C4-2B (cell line): Measurements from ENCODE around the gene OTOP2.

Experiments used
- H3K27ac ChIP-seq: fragments of 450-650 bp; 2 replicates; pipeline ENCODE4 v1.5.1; 2017
- ZFX ChIP-seq: fragments of 450-650 bp; IDR thresholded peaks from 2 replicates; pipeline ENCODE4 v1.6.1; 2017
- TF ChIP-seq, protein P1 (sequence below): fragments of 450-650 bp; conservative IDR thresholded peaks from 2 replicates; pipeline ENCODE4 v1.5.1; 2017; ENCODE audit warnings: mild to moderate bottlenecking

Gene OTOP2

DNA sequence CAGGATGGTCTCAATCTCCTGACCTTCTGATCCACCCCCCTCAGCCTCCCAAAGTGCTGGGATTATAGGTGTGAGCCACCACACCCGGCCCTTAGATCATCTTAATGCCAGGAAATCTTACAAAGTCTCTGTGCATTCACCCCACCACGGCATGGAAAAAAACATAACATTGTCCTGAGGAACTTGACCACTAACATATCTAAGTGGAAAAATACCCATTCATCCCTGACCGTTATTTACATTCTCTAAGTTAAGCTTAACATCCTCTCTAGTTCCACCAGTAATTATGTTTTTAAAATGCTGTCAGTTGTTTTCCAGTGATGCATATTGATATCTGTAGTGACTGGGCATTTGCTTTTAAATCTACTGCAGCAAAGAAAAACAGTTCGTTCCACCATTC lies 51.9 kb downstream of the OTOP2 start:
- H3K27ac ChIP-seq = no peak overlapping the region
- TF ChIP-seq, protein P1, sequence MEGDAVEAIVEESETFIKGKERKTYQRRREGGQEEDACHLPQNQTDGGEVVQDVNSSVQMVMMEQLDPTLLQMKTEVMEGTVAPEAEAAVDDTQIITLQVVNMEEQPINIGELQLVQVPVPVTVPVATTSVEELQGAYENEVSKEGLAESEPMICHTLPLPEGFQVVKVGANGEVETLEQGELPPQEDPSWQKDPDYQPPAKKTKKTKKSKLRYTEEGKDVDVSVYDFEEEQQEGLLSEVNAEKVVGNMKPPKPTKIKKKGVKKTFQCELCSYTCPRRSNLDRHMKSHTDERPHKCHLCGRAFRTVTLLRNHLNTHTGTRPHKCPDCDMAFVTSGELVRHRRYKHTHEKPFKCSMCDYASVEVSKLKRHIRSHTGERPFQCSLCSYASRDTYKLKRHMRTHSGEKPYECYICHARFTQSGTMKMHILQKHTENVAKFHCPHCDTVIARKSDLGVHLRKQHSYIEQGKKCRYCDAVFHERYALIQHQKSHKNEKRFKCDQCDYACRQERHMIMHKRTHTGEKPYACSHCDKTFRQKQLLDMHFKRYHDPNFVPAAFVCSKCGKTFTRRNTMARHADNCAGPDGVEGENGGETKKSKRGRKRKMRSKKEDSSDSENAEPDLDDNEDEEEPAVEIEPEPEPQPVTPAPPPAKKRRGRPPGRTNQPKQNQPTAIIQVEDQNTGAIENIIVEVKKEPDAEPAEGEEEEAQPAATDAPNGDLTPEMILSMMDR = no peak
- TF ChIP-seq ZFX = no peak

DNA sequence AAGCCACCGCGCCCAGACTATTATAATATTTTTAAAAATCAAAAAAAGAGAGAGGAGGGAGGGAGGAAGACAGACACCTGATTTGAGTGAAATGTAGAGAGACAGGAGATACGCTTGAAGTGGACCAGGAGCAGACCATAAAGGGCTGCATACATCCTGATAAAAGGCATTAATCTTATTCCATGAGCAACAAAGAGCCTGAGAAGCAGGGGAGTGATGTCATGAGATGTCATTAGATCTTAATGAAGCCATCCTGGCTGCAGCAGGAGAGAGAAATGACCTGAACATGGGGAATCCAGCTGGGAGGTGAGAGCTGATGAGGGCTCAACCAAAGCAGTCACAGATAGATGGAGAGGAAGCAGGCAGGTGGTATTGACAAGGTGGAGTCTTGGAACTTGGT lies 53.7 kb downstream of the OTOP2 start:
- TF ChIP-seq ZFX = no peak
- TF ChIP-seq, protein P1 = no peak
- H3K27ac ChIP-seq = no peak overlapping the region

DNA sequence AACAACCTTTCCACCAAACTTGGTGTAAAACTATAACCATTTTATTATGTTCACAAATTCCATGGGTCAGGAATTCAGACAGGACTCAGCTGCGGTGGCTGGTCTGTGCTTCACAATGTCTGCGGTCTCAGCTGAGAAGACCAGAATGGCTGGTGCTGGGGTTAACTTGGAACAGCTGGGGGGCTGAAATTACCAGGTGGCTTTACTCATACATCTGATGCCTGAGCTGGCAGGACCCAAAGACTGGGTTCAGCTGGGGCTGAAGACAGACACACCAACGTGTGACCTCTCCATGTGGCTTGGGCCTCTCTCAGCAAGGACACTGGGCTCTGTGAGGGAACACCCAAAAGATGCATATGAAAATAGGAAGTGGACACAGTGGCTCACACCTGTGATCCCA lies 54.2 kb downstream of the OTOP2 start:
- H3K27ac ChIP-seq = no peak overlapping the region
- TF ChIP-seq, protein P1 = no peak
- TF ChIP-seq ZFX = no peak

GRCh38 chr17:74979408-74980146 lies 55.5 kb downstream of the OTOP2 start:
- TF ChIP-seq, protein P1 = no peak
- no peak for TF ChIP-seq ZFX
- H3K27ac ChIP-seq = no peak overlapping the region

GRCh38 chr17:74981318-74981978 lies 57.4 kb downstream of the OTOP2 start:
- TF ChIP-seq, protein P1 = no peak
- no peak for TF ChIP-seq ZFX
- H3K27ac ChIP-seq = peak overlapping the region; percentile 86

DNA sequence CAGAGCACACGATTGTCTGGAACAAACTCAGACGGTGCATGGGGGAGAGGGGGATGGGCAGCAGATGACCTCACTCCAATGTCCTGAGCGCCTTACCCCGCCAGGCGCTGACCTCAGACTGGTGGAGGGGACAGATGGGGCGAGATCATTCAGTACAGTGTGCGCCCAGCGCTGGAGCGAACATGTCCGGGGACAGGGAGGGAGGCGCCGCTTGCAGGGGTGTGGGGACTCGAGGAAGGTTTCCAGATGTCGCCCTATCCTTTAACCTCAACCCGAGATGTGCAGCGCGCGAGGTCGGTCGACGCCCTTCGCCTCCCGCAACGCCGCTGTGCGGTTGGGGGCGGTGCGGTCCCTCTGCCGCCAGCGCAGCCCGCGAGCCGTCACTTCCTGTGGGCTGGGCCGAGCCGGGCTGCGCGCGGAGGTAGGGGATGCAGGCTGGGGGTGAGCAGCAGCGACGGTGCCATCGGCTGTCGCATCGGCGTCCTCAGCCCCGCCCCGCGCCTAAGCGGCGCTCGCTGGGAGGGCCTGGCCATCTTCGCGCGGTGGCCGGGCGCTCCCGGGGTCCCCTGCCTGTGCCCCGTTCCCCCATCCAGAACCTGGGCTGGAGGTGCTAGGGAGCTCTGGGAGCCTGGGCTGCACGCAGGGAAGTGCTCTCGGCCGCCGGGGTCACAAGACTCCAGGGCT lies 58.0 kb downstream of the OTOP2 start:
- H3K27ac ChIP-seq = peak overlapping the region; percentile 86
- TF ChIP-seq, protein P1 = no peak
- peak; percentile 13; the same call in 1 of the 2 replicates for TF ChIP-seq ZFX

DNA sequence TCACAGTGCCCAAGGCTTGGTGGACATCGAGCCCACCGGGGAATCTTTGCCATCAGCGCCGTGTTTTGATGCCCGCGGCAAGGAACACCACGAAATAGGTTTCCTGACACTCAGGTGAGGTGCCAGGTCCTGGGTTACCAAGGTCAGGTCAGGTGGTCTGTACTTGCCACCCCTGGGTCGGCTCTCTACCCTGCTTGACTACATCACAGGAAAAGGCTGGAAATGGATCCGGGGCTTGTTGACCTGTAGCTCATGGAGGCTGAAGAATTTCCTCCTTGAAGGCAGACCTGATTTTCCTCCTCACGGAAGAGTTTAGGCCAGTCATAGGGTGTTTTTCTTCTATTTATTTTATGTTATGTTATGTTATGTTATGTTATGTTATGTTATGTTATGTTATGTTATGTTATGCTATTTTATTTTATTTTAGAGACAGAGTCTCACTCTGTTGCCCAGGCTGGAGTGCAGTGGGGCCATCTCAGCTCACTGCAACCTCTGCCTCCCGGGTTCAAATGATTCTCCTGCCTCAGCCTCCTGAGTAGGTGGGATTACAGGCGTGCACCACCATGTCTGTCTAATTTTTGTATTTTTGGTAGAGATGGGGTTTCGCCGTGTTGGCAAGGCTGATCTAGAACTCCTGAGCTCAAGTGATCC lies 58.7 kb downstream of the OTOP2 start:
- H3K27ac ChIP-seq = peak overlapping the region; percentile 86
